NOMO-1 treated with dmso at 0.1 percent for 144 hours (cell line): ENCODE results near the gene PCSK7.
"Not testable (repeated sequence)": the region's sequence is repeated elsewhere in the genome, so short reads cannot be mapped to it uniquely, and the experiment has no call there.

Source experiments
- DNase-seq: peaks from one replicate; lab custom pipeline; 2025; ENCODE audit not compliant: unreplicated experiment; lab: John Stamatoyannopoulos, UW

The PCSK7 gene, protein sequence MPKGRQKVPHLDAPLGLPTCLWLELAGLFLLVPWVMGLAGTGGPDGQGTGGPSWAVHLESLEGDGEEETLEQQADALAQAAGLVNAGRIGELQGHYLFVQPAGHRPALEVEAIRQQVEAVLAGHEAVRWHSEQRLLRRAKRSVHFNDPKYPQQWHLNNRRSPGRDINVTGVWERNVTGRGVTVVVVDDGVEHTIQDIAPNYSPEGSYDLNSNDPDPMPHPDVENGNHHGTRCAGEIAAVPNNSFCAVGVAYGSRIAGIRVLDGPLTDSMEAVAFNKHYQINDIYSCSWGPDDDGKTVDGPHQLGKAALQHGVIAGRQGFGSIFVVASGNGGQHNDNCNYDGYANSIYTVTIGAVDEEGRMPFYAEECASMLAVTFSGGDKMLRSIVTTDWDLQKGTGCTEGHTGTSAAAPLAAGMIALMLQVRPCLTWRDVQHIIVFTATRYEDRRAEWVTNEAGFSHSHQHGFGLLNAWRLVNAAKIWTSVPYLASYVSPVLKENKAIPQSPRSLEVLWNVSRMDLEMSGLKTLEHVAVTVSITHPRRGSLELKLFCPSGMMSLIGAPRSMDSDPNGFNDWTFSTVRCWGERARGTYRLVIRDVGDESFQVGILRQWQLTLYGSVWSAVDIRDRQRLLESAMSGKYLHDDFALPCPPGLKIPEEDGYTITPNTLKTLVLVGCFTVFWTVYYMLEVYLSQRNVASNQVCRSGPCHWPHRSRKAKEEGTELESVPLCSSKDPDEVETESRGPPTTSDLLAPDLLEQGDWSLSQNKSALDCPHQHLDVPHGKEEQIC

DNA sequence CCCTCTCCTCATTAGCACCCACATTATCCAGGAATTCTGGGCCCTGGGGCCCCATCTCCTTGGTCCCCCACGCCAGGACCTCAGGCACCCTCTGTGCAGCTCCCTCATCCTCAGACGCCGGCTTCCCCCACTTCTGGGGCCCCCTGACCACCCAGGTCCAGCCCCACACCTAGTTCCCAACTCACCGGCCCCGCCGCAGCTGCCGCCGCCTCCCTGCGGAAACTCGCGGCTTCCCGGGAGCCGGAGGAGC, at the start of gene PCSK7:
Gene PCSK7, minus strand, starts transcription at position 232 of the 250 bp plus-strand sequence. CDS start 2,229 bp downstream, outside the sequence.
- no peak for DNase-seq

DNA sequence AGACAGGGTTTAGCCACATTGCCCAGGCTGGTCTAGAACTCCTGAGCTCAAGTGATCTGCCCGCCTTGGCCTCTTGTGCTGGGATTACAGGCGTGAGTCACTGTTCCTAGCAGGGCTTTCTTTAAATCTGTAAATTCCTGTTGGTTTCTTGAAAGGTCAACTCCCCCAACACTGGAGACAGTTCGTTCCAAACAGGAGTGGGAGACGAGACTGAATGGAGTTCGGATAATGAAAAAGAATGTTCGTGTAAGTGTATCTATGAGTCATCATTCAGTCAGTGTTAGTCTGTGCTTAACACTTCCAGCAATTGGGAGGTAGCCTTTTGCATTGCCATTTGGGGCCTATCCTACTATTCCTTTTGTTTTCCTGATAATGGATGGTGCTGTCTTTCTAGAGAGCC, 49.3 kb upstream of the PCSK7 start:
- no peak for DNase-seq

DNA sequence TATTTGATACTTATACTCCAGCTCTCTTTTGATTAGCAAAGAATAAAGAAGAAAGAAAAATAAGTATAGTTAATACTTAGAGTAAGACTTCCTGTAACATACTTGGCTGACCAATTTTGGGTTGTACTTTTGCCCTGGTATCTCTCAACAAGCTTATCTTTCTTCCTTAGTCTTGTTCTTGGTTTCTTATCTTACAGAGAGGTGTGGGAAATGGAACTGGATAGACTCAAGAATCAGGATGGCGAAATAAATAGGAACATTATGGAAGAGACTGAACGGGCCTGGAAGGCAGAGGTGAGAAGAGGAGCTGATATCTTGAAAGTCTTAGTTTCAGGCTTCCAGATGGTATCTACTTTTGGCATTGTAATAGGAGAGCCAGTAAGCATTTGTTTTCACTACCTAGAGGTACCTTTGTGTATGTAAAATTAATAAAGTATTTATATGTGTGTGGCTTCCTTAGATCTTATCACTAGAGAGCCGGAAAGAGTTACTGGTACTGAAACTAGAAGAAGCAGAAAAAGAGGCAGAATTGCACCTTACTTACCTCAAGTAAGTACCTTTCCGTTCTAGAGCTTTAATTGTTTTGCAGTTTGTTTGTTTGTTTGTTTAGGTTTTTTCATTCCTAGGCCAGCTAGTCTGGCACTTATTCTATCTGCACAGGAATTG, 48.0 kb upstream of the PCSK7 start:
- DNase-seq: no peak

DNA sequence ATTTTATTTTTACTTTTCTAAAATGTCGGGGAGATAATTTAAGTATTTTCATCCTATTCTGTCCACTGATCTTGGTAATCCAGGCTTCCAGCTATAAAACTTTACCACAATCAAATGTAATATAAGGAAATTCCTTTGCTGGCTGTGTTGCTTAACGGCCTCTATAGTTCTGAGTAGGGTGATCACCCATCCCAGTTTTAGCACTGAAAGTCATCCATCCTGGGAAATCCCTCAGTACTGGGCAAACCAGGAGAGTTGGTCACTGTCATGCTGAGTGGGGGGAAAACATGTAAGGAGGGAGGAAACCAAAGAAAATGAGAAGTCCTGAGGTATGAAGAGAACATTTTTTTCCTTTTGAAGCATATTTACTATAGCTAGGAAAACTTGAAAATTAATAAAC, 46.5 kb upstream of the PCSK7 start:
- no peak for DNase-seq

DNA sequence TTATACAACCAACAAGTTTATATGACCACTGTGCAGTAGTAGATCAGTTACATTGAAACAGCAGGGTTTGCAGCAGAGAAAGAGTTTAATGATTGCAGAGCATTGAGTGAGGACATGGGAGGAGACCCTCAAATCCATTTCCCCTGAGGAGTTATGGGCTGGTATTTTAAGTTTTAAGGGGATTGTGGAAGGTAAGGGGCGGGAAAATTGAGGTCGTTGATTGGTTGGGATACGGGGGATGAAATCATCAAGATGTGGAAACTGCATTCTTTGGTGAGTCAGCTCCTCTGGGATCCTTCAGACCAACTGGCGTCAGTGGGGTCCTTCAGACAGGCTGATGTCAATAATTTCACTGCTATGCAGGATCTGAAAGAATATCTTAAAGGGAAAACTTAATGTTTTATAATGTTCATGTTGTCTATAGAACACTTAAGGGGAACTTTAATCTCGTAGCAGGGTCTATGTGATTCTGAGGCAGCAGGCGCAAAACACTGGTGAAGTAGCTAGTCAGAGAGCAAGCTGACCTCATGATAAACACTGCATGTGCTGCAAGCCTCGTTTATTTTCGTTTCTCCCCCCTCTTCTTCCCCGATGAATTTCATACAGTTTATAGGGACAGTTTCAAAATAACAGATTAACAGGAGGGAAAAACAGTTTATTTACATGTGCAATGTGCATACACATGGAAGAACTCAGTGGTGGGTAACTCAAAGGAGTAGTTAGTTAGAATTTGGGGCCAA, 41.8 kb upstream of the PCSK7 start:
- DNase-seq: no peak

DNA sequence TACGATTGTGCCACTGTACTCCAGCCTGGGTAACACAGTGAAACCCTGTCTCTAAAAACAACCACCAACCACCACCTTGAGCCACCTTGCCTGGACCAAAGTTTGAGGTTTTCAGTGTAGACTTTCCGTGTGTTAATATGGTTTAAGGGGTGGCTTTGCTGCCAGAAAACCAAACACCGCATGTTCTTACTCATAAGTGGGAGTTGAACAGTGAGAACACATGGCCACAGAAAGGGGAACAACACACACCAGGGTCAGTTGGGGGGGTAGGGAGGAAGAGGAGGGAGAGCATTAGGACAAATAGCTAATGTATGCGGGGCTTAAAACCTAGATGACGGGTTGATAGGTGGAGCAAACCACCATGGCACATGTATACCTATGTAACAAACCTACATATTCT, 40.3 kb upstream of the PCSK7 start:
- DNase-seq: not testable (repeated sequence)

DNA sequence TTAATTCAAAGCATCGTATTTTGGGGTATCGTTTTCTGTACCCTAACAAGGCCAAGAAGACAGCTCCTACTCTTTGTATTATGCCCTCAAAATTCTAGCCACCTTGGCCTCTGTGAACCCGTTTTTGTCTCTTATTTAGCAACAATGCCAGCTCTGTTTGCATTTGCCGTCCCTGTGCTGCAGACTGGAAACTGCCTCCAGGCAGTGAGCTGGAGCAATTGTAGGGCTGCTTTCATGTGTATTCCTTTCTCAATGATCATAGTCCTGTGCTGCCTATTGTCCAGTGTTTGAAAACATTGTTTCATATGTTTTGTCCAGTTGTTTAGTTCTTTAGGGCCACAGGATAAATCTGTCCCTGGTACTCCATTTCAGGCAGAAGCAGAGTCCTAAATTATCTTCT, 39.3 kb upstream of the PCSK7 start:
- DNase-seq: no peak

DNA sequence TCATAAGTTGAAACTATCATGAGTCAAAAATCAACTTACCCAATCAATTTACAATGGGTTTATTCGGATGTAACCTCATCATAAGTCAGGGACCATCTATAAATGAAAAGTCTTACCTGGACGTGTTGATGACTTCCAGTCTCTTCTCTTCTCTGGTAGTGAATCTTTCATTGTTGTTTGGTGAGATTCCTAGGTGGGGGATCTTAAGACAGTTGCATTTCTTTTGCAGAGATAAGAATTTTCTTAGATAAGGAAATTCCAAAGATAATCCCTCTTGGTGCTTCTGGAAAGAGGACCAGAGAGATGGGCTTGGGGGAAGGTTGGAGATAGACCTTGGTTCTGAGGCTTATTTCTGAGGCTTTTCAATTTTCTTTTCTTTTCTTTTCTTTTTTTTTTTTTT, 38.0 kb upstream of the PCSK7 start:
- DNase-seq: no peak

DNA sequence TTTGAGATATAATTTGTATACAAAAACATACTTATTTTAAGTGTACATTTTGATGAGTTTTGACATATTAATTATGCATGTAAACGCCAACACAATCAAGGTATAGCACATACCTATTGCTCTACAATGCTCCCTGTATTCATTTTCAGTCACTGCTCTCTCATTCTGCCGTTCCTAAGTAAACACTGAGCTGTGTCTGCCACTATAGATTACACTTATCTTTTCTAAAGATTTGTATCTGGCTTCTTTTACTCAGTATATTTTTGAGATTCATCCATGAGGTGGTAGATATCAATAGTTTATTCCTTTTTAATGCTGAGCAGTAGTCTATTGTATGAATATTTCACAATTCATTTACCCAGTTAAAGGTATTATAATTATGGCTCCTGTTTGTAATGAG, 33.9 kb upstream of the PCSK7 start:
- no peak for DNase-seq

DNA sequence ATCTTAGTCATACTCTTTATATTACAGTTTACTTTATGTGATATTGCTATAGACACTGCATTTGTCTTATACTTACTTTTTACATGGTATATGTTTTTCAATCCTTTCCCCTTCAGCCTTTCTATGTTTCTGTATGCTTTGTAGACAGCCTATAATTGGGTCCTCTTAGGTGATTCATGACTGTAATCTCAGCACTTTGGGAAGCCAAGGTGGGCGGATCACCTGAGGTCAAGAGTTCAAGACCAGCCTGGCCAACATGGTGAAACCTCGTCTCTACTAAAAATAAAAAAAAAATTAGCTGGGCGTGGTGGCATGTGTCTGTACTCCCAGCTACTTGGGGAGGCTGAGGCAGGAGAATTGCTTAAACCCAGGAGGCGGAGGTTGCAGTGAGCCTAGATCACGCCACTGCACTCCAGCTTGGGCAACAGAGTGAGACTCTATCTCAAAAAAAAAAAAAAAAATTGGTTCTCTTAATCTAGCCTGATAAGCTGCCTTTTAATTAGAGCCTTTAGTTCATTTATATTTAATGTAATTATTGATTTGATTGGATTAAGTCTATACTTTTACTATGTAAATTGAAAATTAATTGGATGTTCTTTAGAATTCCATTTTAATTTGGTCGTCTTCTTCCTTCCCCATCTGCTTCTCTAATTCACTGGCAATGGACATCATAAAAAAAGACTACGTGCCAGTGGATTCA, 32.9 kb upstream of the PCSK7 start:
- not testable (repeated sequence) for DNase-seq

DNA sequence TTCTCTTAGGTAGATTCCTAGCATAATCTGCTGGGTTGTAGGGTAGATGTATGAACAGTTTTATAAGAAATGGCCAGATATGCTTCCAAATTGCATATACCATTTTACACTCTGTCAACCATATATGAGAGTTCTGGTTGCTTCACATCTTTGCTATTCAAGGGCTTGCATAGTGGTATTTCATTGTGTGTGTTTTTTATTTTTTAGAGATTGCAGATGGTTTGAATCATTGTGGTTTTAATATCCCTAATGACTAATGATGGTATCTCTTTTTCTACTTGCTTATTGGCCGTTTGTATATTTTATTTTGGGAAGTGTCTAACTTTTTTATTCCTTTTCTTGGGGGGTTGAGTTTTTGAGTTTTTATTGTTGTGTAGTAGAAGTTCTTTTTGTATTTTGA, 27.5 kb upstream of the PCSK7 start:
- no peak for DNase-seq

DNA sequence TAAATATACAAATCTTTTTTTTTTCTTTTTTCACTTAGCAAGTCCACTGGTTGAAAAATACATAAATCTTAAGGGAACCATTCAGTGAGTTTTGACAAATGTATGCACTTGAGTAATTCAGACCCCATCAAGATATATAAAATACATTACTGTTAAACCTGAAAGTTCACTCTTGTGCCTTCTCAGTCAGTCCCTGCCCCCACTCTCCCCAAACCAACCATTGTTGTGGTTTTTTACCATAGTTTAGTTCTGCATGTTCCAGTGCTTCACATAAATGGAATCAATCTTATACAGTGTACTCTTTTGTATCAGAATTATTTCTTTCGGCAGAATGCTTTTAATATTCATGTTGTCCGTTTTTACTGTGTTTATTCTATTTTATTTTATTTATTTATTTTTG, 26.7 kb upstream of the PCSK7 start:
- DNase-seq: no peak

DNA sequence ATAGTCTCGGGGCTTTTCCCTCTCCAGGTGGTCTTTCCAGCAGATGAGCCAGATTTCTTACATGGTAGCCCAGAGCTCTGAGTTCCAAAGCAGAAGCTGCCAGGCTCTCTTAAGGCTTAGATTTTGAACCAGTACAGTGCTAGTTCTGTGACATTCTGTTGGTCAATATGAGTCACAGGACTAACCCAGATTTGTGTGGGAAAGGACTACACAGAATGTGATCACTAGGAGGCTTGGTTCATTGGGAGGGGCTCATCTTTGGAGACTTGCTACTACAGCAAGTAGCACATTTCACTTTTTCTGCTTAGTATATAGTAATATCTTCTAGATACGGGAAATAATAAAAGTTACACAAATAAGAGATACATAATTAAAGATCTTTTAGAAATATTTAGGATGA, 24.7 kb upstream of the PCSK7 start:
- no peak for DNase-seq

DNA sequence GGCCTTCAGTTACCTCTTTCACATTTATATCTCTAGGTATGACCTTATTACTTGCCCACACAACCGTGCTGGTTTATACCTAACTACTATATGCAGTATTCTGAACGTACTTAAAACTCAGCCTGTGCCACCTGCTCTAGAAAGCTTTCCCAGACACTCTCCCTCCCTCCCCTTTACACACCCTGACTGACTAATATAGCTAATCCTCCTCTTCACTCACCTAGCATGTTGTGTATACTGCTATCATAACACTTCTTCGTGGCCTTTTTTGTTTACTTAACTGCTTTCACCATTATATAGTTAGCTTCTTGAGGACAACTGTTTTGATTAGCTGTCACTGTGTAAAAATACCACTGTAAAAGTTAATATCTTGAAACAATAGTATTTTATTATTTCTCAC, 24.1 kb upstream of the PCSK7 start:
- DNase-seq: no peak

DNA sequence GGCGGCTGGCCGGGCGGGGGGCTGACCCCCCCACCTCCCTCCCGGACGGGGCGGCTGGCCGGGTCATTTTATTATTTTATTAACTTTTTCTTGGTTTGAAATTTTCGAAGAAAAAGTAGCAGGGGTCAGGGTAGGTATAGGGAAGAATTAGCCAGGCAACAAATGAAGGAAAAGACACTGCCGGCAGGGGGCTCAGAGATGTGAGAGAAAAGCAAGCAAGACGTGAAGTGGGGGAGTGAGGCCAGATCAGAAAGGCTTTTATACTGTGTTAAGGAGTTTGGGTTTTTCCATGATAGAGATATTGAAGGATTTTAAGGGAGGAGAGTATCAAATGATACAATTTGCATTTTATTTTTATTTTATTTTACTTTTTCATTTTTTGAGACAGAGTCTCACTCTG, 19.6 kb upstream of the PCSK7 start:
- DNase-seq: no peak

DNA sequence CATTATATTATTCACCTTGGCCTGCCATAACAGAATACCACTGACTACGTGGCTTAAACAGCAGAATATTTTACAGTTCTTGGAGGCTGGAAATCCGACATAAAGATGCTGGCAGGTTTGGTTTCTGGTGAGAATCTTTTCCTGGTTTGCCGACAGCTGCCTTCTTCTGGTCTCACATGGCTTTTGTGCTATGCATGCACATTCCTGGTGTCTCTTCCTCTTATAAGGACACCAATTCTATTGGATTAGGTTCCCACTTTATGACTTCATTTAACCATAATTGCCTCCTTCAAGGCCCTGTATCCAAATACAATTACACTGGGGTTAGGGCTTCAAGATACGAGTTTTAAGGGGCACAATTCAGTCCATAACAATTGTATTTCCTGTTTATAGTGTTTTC, 17.7 kb upstream of the PCSK7 start:
- no peak for DNase-seq

DNA sequence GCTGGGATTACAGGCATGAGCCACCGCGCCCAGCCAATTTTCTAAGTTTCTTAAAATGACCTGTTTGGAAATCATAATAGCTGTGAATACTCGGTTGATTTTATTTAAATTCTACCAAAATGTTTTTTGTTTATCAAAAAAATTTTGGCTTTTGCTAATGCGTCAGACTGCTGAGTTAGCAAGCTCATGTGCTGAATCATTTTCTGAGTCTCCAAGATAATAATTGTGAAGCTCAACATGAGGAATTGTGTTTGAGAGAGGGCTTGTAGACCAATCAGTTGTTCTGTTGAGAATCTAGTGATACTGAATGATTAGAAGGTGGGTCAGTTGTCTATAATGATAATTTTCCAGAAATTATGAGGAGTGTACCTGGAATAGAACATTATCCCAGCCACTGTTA, 16.5 kb upstream of the PCSK7 start:
- no peak for DNase-seq

DNA sequence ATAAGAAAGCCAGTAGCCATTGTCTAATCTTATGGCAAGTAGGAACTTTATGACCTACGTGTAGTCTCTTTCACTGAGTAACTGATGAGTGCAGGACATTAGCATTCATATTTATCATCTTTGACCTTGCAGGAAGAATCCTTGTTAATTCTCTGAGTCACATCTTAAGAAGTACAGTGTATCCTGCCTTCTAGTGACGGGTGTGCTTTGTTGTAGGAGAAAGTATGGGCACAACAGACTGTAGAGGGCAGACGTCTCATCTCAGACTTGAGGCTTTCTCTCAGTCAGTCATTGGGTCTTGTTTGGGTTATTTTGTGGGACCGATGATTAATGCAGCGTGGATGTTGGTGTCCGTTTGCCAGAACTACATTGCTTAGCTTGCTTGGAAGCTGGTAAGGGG, 7.4 kb upstream of the PCSK7 start:
- no peak for DNase-seq

DNA sequence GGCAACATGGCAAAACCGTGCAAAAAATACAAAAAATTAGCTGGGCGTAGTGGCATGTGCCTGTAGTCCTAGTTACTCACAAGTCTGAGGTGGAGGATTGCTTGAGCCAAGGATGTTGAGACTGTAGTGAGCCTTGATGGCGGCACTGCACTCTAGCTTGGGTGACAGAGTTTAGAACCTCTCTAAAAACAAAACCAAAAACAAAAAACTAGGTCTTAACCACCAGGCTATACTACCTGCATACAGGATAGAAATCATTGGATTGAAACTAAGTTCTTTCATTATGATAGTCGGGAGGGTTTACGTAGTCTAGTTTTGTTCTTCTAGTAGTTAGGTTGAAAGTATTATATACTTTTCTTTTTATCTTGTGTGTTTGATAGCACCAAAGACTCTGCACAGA, 6.3 kb upstream of the PCSK7 start:
- DNase-seq: no peak

DNA sequence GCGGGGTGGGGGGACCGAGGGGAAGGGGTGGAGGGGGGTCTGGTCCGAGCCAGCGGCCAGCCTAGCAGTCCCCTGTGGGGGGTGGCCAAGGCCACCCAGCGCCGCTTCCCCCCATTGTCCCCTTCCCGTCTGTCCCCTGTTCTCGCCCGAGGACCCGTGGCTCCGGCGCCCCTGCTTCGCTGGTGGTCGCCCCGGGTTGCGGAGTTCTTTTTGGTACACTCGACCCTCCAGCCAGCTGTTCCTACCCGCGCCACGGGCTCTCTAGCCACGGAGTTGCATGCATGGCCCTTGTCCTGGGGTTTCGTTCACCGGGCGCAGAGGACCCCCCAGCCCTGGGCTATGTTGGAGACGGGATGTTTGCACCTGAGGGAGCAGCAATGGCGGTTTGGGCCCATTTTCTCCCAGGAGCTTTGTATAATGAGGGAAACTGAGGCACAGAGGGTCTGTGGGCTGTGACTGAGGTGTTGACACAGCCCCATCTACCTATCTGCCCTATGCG, 1.1 kb upstream of the PCSK7 start:
- no peak for DNase-seq
